ENCODE results near the gene BABAM2.
A peak's percentile ranks its signal among the peaks of the same experiment; 100 is the strongest.

Gene BABAM2

DNA sequence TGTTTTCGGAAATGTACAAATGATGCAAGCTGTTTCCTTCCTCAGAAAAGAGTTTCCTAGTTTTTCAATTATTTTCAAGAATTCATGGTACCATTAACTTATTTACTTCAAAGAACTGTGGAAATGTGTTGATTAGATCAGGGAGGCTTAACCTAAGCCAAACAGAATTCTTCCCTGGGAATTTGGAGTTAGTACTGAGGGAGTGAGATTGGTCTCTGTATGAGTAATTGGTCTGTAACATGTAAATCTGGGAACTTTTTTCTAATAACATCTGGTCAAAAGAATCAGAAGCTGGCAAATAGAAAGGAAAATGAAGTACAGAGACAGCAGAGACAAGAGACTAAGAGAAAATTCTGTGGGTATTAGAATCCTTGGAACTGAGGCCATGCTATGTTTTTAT lies 145.8 kb downstream of the BABAM2 start:
- no peak for DNase-seq

DNA sequence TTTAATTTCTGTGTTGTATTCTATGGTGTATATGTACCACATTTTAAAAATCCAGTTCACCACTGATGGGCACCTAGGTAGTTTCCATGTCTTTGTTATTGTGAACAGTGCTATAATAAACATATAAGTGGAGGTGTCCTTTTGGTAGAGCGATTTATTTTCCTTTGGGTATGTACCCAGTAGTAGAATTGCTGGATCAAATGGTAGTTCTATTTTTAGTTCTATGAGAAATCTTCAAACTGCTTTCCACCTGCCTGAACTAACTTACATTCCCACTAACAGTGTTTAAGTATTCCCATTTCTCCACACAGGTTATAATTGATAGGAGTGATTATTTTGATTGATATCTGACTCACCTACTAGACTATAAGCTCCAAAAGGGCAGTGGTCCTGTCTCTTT lies 148.2 kb downstream of the BABAM2 start:
- DNase-seq = no peak

DNA sequence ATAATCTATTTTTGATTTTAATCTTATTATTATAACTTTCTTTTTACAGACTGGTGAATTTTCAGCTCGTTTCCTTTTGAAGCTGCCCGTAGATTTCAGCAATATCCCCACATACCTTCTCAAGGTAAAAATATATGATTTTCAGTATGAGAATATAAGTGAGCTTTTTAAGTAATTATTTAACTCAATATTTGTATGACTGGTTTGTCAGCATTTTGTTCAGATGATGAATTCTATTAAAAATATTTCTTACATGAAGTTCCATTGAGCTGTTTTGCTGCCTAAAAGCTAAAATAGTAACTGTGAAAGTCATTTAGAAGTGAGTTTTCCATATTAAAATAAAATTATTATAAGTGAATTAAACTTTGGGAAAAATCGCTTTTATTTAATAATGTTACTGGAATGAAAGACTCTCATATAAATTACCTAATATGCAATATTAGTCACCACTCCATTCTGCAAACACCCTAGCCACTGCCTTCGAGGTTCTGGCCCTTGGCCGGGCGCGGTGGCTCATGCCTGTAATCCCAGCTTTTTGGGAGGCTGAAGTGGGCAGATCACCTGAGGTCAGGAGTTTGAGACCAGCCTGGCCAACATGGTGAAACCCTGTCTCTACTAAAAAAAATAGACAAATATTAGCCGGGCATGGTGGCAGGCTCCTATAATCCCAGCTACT lies 155.3 kb downstream of the BABAM2 start:
- DNase-seq = no peak

DNA sequence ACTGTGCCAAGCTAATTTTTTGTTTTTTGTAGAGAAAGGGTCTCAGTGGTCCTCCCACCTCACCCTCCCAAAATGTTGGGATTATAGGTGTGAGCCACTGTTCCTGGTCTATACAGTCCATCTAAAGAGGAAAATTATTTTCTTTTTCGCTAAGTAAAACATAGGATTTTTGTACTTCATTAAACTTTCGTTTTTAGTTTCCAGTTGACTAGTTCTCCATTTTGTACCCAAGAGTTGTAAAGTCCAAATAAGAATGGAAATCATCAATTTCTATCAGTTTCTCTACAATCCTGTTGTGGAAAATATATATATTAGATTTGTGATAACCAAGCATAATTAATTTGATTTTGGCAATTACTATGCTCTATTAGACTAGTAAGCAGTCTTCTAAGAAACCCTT lies 156.4 kb downstream of the BABAM2 start:
- no peak for DNase-seq

DNA sequence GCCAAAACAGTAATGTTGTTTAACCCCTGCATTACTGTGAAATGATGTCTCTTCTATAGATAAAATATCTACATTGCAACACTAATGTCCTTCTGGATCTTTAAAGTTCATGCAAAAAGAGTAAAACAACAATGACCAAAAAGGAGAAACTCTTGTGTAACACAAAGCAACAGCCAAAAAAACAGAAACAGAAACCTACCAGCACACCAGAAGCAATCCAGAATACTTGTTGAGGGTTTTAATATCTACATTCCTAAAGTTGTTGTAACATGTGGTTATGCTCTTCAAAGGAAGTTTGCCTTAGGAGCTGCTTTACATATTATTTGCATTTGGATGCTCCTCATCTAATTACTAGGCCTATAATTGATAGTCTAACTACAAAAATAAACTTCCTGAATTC lies 157.2 kb downstream of the BABAM2 start:
- peak; percentile 9 for DNase-seq

DNA sequence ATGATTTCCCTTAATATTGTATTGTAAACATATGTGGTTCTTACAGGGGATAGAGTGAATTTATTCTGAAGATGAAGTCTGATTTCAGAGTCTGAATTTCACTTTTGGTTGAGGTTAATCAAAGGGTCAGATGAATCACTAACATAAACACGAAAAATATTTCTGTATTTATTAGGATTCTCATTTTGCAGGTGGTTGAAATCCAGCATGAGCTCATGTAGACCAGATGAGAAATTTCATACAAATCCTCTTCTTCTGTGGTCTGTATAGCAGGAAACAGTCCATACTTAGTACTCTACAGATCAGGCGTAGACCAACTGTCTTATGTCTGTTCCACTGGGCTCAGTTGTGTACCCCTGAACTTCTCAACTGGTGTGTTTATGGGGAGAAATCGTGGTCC lies 157.8 kb downstream of the BABAM2 start:
- DNase-seq = no peak

DNA sequence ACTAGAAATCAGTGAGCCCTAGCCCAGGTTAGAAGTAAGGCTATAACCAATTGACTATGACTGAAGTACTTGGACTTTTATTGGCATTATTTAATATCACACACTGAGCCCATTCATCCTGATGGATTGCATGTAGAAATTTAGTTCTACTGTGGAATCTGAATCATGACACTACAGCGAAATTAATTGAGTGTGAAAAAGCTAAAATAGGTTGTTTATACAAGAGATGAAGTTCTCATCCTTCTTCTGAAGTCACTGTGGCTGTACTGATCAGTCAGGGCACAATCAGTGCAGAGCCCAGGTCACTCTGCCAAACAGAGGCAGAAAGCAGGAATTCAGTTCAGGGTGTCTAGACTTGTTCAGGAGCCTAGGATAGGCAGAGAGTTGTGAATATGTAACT lies 158.9 kb downstream of the BABAM2 start:
- DNase-seq = no peak

DNA sequence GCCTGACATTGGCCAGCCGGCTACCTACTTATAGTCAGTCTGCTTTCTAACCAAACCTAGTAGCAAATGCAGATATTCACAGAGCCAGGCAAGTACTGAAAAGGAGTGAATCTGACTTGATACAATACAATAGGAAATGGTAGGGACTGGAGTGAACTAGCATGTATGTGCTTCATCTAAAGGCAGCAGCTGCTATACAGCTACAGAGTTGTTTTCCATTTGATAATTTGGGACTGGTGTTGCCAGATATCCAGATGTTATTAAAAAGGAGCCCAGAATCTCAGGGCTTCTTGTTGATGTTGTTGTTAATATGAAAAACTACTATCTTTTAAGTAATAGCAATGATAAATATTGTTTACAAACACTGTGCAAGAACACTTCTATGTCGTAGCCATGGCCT lies 159.4 kb downstream of the BABAM2 start:
- no peak for DNase-seq

DNA sequence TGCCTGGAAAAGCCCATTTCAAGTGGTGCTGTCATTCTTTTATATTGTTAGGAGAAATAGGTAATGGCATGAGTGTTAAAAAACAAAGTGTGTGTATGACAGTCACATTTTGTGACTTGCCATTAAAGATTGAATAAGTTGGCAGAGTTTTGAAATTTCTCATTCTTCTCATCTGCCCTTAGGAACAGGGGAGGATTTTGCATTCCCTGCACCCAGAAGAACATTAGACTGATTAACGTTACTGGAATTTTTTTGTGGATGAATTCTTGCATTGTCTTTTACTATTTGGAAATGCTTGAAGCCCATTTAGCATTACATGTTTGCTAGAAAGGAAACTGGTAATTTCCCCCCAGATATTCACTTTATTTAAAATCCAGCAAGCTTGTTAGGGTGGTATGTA lies 162.2 kb downstream of the BABAM2 start:
- DNase-seq = no peak

DNA sequence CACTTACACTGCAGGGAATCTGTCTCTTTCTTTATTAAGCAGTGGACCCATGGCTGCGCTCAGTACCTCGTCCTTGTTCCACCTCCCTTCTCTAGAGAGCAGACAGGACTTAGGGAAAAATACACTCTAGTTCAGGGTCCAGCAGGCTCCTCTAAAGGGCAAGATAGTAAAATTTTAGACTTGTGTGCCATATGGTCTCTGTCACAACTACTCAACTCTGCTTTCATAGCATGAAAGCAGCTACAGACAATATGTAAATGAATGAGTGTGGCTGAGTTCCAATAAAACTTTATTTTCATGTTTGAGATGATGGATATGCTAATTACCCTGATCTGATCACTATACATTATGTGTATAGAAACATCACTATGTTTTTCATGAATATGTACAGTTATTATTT lies 163.1 kb downstream of the BABAM2 start:
- no peak for DNase-seq

DNA sequence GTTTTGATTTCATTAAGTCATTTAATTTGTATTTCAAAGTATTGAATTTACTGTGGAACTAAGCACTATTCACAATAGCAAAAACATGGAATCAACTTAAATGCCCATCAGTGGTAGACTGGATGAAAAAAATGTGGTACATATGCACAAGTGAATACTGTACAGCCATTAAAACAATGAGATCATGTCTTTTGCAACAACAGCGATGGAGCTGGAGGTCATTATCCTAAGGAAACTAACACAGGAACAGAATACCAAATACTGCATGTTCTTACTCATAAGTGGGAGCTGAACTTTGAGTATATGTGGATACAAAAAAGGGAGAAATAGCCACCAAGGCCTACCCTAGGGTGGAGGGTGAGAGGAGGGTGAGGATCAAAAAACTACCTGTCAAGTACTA lies 164.4 kb downstream of the BABAM2 start:
- no peak for DNase-seq

DNA sequence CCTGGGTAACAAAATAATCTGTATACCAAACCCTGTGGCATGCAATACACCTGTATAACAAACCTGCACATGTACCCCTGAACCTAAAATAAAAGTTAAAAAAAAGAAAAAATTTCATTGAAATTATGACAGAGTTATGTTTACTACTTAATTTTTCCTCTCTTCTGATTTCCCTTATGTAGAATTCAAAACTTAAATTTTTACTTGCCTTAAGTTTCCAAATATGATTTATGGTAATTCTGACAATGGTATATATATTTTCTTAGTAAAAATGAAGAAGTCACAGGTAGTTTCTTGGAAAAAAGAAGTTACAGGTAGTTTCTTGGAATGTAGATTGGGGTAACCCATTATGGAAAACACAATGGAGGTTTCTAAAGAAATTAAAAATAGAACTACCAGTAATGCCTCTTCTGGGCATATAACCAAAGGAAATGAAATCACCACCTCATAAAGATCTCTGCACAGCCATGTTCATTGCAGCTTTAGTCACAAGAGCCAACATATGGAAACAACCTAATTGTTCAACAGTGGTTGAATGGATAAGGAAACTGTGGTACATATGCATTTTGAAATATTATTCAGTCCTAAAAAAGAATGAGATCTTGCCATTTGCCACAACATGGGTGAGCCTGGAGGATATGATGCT lies 164.9 kb downstream of the BABAM2 start:
- DNase-seq = no peak

DNA sequence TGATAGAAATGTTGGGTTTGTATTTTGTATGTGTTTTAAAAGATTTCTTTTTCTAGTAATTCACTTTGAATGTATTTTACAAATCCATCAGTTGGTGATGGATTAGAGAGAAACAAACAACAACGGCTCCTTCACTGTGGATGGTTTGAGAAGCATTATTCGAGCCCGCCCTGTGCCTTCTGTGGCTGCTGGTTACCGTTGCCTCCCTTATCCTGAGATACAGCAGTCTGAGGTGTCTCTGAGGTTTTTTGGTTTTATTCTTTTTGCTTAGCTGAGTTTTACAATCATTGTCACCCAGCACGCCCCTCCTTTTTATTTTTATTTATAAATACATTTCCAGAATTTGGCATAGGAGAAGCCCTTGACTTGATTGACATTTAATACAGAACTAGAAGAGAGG lies 168.3 kb downstream of the BABAM2 start:
- peak; percentile 43 for DNase-seq

DNA sequence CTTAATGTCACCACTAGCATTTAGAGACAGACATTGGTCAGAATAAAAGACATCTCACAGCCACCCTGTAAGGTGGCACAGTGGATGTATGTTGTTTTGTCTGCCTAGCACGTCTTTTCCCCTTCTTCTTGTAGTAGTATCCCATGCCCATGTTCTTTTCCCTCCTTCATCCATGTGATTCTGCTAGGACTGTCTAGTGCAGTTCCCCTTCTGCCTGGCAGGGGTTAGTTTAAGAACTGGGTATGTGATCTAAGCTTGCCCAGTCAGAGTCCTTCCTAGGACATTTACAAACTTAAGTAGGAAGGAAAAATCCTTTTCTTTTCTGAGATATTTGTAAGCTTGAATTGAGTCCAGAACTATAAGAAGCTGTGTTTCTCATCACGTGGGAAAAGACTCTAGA lies 172.3 kb downstream of the BABAM2 start:
- no peak for DNase-seq

DNA sequence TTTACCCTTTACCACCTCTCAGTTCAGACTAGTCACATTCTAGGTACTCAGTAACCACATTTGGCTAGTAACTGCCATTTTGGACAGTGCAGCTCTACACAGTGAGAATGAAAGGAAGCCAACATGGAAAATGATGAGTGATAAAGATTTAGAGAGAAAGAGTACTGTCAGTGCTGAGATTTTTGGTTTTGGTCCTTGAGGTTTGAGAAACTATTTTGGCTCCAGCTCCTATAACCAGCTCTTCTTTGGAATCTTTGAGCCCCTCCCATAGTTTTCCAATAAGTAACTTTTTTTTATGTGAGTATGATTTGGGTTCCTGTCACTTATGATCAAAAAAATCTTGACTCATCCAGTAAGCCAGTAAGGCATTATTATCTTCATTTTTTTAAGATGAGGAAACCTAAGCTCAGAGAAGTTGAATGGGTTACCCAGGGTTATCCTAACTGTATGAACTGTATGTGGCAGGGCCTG lies 173.0 kb downstream of the BABAM2 start:
- DNase-seq = no peak

DNA sequence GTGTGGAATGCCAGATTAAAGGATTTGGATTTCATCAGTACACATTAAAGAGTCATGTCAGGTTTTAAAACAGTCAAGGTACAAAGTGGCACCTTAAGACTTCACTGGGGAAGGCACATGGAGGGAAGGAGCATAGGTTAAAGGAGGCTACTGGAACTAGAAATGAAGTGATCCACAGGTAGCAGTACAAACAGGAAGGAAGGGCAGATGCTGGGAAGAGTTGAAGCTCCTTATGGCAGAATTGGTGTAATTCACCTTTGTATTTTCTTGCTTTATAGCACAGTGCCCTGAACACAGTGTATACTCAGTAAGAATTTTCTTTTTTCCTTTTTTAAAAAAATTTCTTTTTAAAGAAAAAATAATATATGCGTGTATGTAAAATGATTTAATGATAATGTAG lies 177.1 kb downstream of the BABAM2 start:
- no peak for DNase-seq

DNA sequence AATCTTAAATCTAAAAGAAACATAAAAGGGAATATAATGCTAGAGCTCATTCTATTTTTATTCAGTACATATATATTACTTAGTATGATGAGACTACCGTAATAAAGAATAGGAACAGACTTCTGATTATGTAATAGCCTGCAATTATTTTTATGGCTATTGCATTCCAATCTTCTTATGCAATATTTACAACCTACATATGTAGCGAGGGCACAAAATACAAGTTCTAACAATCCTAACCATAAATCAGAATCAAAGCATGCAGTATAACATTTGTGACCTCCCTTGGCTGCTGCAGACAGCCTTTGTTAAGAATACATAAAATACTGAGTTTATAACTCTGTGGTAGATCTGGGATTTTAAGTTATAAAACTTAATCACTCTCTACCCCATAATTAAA lies 177.6 kb downstream of the BABAM2 start:
- DNase-seq = no peak

DNA sequence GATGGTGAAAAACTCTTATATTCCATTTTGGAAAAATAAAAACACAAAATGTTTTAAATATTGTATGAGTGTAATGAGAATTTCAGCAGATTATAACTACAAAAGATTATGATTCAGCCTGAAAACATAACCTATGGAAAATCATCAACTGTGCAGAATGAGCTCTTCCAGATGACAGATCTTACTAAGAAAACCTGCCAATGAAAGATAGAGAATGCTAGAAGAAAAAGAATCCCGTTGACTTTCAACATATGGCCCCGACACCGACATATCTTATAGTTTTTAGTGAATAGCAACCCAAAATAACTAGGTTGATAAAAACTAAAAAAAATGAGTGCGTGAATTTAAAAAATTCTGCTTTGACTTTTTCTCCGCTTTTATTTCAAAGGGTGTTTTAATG lies 178.0 kb downstream of the BABAM2 start:
- no peak for DNase-seq

DNA sequence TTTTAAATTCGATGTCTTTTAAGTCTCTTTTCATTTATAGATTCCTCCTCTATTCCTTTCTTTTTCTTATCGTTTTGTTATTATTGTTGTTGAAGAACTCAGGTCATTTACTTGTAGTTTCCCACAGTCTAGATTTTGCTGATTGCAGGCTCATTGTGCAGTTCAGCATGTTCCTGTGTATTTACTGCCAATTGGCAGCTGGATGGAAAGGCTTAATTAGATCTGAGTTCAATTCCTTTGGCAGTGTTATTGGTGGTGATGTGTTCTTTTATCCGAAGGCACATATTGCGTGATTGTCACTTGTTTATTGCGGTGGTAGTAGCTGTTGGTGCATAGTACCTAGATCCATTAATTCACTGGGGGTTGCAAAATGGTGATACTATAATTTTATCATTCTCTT lies 180.7 kb downstream of the BABAM2 start:
- no peak for DNase-seq

DNA sequence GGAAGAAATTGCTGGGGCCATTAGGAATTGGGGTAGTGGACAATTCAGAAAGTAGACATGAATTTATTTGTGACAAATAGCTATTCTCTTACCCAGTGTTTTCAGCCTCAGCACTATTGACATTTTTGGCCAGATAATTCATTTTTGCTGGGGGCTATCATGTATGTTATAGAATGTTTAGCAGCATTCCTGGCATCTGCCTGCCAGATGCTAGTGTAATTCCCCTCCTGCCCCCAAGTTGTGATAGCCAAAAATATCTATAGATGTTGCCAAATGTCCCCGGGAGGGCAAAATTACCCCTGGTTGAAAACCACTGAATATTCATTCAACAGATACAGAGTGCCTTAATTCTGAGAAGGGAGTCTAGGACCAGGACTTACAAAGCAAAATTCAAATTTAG lies 183.6 kb downstream of the BABAM2 start:
- DNase-seq = no peak

DNA sequence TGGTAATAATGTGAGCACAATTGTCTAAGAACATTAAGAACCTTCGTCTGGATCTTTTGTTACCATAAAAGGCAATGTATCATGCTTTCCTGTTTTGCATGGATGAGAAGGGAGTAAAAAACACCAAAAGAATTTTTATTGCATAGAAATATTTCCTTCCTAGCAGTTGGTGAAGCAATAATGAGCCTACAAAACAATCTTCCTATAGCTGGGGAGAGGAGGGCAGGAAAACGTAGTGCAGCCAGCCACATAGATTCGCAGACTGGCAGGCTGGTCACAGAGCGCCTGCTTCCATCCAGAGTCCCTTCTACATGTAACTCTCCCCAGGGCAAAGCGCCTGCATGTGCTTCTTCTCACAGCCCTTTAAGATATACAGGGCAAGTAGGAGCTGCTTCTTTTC lies 190.4 kb downstream of the BABAM2 start:
- no peak for DNase-seq

DNA sequence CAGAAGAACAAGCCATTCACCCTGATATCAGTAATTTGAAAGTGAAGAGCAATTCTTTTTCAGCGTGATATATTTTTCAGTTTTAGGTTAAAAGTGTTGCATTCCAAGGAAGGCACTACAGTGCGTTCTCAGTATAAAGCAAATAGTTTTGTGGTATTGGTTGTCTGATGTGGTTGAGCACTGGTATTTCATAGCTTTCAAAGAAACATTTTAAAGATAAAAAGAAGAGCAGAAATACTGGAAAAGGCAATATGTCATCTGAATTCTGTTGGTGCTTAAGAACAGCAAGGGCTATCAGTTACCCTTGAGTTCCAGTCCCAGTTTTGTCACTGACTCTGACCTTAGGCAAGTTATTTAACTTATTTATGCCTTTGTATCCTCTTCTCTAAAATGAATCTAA lies 191.6 kb downstream of the BABAM2 start:
- DNase-seq = no peak

DNA sequence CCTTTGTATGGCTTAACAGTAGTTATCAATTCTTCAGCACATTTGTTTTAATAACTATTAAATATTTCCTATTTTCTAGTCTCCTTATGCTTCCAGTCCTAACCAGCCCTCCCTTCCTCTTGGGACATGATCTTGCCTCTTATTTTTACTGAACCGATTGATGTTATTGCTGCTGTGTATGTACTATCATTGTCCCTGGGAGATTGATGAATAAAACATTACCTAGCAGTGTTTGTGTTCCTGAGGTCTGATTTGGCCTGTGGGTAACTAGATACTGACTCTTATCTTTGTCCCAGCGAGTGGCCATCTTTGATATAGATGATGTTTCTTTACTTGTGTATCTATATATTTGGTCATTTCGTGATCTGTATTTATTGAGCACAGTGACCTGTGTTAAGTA lies 192.9 kb downstream of the BABAM2 start:
- DNase-seq = no peak

DNA sequence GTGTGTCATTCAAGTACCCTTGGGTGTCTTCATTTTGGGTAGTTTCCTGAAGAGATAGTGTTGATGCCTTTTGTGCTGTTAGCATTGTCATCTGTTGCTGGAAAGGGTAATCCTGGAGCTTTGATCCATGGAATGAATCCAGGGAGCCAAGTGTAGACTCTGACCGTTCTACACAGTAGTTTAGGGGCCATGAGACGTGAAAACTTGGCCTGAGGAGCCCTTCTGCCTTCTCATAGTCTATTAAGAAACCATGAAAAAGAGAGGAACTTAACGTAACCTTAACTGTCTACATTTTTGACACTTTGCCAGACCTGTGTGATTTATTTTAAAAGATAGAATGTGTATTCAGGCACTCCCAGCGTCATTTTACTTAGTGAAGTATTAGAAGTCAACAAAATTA lies 194.0 kb downstream of the BABAM2 start:
- DNase-seq = peak; percentile 21

DNA sequence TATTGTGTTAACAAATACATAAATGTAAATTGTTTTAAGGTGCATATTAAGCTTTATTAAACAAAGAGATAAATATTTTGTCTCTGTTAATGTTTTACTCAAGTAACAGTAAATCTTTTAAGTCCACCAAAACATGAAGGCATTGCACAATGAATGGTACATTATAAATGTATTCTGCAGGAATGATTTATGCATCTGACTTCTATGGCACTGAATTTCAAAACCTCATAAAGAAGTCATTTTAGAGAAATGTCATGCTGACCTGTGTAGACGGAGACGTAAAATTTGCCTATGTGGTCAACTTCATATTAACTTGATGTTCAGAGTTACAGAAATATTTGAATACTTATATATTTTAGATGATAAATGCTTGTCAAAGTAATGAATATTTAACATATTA lies 194.7 kb downstream of the BABAM2 start:
- no peak for DNase-seq

Data from hematopoietic multipotent progenitor cell treated with erythropoietin and hydrocortisone succinate and interleukin-3 and kit ligand, for 6 days (in vitro differentiated cells).